Right lobe of liver (tissue), 4 donors: ENCODE results near the gene PGC.

ENCODE experiments used
- POLR2A ChIP-seq: fragments of 450-650 bp; IDR thresholded peaks from one replicate; pipeline ENCODE4 v1.6.1; 2017; ENCODE audit warnings: antibody characterized with exemption, mild to moderate bottlenecking
- TF ChIP-seq, protein P1 (sequence below), 4 donors: fragments of 200-600 bp in 3 of 4; fragments of 450-650 bp in 1 of 4; IDR thresholded peaks; one replicate each; pipeline versions ENCODE4 v1.5.1 to v1.8.0; 2016 to 2022; ENCODE audit warnings: antibody characterized with exemption in 4 of 4, mild to moderate bottlenecking in 2 of 4
- donor health status: DM: no; HTN: no; CAD: no.
- donor health status: DM: no; HTN: no; CAD: no.
- donor health status: DM: no; HTN: yes; CAD: no.

DNA sequence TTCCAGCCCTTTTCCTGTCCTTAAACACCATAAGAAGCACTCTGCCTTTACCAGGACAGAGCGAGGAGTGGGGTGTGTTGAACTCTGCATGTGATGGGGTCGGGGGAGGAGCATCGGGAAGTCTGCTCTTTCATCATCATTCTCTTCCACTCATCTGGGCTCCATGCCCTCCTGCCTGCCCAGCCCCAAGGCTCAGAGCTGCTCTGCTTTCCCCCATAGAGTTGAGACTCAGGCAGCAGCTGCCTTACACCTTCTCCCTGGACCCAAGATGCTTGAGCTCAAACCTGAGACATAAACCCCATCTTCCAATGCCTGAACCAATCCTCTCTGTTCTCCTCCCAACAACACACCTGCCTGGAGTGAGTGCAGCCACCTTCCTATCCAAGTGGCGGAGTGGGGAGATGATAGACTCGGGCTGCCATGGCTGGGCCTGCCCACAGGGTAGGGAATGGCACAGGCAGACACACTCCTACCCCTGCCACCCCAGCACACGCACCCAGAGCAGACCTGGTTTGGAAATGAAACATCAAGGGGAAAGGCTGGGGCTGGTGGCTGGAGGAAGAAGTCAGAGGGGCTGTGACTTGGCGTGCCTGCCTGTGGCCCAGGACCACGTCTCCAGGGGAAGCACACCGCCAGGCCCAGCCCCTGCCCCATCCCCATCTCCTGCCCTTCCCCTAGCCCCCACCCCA, 40.2 kb downstream of the PGC start:
- TF ChIP-seq, protein P1, sequence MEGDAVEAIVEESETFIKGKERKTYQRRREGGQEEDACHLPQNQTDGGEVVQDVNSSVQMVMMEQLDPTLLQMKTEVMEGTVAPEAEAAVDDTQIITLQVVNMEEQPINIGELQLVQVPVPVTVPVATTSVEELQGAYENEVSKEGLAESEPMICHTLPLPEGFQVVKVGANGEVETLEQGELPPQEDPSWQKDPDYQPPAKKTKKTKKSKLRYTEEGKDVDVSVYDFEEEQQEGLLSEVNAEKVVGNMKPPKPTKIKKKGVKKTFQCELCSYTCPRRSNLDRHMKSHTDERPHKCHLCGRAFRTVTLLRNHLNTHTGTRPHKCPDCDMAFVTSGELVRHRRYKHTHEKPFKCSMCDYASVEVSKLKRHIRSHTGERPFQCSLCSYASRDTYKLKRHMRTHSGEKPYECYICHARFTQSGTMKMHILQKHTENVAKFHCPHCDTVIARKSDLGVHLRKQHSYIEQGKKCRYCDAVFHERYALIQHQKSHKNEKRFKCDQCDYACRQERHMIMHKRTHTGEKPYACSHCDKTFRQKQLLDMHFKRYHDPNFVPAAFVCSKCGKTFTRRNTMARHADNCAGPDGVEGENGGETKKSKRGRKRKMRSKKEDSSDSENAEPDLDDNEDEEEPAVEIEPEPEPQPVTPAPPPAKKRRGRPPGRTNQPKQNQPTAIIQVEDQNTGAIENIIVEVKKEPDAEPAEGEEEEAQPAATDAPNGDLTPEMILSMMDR (IDR thresholded peaks at IDR 0.05) = no peak
- TF ChIP-seq POLR2A = no peak
